GM19397 (cell line): Measurements from ENCODE around the gene BEST4.
A peak's percentile ranks its signal among the peaks of the same experiment; 100 is the strongest.
"Not testable (repeated sequence)": the region's sequence is repeated elsewhere in the genome, so short reads cannot be mapped to it uniquely, and the experiment has no call there.

Experiments used
- ATAC-seq: cut with Tn5 transposase; IDR thresholded peaks from one replicate; pipeline ENCODE4 v1.9.1; 2021; ENCODE audit warnings: mild to moderate bottlenecking, moderate library complexity; ENCODE audit not compliant: unreplicated experiment

Gene BEST4

GRCh38 chr1:44803062-44803311 lies 15.0 kb upstream of the BEST4 start:
- no peak for ATAC-seq

GRCh38 chr1:44802306-44803061 lies 14.5 kb upstream of the BEST4 start:
- ATAC-seq: no peak

DNA sequence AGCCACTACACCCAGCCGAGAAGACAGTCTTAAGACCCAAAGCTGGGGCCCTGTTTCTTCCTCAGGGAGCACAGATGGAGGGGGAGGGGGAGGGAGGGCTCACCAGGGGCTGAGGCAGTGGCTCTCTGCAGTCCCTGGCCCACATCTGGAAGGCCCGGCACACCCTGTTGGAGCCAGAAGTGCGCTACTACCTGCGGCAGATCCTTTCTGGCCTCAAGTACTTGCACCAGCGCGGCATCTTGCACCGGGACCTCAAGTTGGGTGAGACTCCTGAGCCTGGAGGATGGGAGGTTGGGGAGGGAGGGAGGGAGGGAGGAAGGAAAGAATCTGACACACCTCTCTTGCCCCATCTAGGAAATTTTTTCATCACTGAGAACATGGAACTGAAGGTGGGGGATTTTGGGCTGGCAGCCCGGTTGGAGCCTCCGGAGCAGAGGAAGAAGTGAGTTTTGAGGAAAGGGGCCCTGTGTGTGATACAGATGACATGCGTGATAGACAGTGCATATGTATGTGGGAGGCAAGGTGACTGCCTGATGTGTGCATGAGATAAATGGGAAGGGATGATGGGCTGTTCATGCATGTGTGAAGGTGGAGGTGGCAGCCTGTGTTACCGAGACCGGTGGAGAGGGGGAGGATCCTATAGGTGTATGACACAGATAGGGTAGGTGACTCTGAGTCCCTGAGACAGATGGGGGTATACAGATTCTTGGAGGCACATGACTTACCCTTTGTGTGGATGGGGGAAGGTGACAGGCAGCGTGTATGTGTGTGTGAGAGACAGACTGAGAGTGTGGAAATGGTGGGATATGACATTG lies 13.7 kb upstream of the BEST4 start:
- ATAC-seq: no peak

DNA sequence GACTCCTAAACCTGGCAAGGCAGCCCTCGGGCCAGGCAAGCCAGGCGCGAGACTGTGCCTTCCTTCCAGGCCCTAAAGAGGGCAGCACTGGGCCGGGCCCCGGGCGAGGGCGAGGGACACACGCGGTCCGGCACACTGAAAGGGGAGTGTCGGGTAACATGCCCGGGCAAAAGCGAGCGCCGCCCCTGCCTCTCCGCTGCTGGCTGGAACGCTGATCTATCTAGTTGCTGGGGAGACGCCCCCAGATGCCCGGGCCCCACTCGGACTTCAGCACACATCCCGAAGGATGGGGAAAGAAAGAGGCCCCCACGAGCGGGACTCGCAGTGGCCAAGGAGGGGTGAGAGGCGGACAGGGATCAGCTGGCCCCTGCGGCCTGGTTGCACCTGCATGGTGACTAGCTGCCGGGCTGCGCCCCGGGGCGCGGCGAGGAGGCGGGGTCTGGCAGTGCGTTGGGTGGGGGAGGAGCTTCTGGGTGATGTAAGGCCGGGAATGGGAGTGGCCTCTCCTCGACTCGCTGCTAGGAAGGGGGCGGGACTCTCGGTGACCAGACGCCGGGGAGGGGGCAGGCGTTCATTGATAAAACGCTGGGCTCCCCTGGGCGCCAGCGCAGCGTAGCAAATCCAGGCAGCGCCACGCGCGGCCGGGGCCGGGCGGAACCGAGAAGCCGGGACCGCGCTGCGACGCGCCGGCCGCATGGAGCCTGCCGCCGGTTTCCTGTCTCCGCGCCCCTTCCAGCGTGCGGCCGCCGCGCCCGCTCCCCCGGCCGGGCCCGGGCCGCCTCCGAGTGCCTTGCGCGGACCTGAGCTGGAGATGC lies 12.0 kb upstream of the BEST4 start, which contains the start of gene PLK3:
Gene PLK3 (plus strand): TSS at position 608 of the 815 bp plus-strand sequence. CDS start 87 bp downstream, at position 695.
- ATAC-seq: peak; percentile 82

DNA sequence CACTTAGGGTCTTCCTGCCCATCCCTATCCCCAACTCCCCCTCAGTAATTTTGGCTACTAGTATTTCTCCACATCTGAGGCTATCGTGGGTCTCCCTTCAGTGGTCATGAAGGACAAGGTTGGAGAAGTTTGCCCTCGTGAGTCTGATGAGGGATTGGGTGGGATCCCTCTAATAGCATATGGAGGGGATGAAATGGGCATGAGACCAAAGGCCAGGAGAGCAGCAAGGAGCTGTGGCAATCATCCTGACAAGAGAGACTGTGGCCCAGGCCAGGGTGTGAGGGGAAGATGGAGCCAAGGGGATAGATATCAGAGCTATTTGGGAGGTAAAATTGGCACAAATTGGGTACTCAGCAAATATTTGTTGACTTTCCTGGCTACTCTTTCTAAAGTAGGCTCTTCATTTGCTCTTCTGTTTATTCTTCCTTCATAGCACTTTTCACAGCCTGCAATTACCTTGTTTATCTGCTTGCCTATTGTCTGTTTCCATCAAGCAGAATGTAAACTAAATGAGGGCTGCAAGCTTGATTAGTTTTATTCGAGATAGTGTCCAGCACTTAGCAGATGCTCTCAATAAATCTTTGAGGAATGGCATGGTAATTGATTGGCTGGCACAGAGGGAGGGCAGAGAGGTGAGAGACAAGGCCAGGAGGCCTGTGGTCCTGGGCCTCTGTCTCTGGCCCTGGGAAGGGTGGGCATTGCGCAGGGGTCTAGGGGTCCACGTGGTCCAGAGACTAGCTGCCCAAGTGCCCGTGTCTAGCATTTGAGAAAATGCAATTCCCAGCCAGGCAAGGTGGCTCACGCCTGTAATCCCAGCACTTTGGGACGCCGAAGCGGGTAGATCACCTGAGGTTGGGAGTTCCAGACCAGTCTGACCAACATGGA lies 10.8 kb upstream of the BEST4 start:
- ATAC-seq: no peak

DNA sequence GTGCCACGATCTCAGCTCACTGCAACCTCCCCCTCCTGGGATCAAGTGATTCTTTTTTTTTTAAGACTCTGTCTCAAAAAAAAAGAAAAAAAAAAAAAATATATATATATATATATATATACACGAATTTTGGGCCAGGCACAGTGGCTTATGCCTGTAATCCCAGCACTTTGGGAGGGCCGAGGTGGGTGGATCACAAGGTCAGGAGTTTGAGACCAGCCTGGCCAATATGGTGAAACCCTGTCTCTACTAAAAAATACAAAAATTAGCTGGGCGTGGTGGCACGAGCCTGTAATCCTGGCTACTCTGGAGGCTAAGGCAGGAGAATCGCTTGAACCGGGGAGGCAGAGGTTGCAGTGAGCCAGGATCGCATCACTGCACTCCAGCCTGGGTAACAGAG lies 9.9 kb upstream of the BEST4 start:
- ATAC-seq: not testable (repeated sequence)

- ATAC-seq: no peak
These were observed 4.9 kb upstream of the BEST4 start for GRCh38 chr1:44792736-44793502.

GRCh38 chr1:44790968-44791801 lies 3.2 kb upstream of the BEST4 start:
- ATAC-seq: no peak

DNA sequence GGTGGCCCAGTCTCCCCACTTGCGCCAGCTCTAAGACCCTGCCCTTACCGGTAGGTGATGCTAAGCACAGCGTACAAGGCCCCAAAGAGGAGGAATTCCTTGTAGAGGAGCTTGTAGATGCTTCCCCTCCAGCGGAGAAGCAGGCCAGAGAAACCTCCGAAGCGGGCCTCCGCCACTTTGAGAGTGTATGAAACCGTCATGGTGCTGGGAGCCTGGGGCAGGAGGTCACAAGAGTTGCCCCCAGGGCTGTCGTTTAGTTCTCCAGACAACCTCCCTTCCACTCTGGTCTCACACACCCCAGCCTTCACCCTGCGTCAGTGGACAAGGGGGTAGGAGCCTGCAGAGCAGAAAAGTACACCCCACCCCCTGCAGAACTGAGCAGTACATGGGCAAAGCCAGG lies 464 bp downstream of the BEST4 start:
- ATAC-seq: no peak

- ATAC-seq: no peak
These were observed 1.0 kb downstream of the BEST4 start for GRCh38 chr1:44786841-44787426.

DNA sequence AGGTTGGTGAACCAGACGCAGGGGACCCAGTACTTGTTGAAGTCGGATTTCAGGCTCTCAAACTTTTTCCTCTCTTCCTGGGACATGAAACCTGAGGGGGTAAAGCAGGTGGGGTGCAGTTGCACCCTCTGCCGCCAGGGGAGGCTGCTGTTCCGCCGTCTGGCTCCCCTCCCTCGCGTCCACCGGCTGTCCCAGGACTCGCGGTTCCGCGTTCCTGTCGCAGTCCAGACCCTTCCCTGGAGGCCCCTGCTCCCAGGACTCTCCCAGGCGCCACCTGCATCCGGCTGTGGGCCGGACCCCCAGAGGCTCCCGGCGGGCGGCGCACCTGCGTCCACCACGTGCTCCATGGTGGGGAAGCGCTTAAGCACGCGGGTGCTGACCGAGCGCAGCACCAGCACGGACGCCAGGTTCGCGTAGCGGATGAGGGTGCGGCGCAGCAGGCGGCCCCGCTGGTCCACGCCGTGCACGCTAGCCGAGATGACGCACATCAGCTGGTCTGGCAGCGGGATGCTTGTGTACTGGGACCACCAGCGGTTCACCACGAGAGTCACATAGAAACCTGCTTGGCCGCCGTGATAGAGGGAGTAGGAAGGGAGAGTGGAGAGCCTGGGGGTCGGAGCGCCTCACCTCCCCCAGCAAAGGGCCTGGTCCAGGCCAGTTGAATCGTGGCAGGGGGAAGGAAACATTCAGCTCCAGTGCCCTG lies 1.7 kb downstream of the BEST4 start:
- ATAC-seq: no peak

- no peak for ATAC-seq
These were observed 2.4 kb downstream of the BEST4 start for GRCh38 chr1:44785501-44786137.

- ATAC-seq: no peak
These were observed 3.0 kb downstream of the BEST4 start for GRCh38 chr1:44785029-44785380.

DNA sequence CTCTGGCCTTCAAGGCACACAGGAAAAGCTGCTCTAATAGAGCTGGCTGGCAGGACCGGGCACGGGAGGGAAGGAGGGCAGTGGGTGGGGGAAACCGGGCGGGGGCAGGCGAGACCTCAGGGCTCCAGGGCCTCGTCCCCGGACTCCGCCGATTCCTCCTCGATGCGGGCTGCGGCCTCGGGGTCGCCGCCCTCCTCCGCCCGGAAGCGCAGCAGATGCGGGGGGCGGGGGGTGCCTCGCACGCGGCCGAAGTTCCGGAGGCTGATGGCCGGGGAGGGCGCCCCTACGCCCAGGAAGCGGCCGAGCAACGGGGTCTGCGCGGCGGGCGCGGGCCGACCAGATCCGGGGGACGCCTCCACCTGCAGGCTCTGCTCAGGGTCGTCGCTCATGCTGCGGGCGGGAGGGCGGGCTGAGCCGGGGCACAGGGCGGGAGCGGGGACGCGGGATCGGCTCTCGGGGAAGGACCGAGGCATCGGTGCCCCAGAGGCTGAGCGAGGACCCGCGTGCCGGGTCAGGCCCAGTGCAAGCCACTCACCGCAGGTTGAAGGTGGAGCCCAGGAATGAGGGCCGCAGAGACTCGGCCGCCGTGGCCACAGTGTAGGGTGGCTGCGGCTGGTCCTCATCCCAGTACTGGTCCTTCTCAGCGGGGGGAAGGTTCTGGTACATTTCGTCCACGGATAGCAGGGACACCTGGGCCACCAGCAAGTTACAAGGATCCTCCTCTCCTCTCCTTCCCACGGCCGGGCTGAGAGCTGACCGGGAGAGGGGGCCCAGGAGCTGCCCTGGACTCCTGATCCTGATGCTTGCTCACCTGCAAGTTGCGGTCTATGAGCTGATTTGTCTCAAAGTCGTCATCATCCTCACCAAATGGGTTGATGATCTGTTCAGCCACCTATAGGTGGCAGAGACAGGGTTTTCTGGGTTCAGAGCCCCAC lies 3.6 kb downstream of the BEST4 start:
- no peak for ATAC-seq

DNA sequence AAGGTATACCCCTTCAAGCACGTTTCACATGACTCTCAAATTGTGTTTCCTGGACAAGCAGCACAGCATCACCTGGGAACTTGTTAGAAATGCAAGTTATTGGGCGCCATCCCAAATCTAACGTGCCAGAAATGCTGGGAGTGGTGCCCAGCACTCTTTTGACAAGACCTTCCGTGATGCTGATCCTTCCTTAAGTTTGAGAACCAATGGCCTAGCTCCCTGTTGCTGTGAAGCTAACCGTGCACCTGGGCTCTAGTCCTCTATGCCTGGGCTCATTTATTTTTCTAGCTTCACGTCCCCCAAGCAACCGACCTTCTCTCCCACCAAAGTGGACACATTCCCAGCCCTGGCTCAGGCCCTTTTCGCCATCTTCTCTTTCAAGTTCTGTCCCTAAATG lies 4.3 kb downstream of the BEST4 start:
- ATAC-seq: no peak

DNA sequence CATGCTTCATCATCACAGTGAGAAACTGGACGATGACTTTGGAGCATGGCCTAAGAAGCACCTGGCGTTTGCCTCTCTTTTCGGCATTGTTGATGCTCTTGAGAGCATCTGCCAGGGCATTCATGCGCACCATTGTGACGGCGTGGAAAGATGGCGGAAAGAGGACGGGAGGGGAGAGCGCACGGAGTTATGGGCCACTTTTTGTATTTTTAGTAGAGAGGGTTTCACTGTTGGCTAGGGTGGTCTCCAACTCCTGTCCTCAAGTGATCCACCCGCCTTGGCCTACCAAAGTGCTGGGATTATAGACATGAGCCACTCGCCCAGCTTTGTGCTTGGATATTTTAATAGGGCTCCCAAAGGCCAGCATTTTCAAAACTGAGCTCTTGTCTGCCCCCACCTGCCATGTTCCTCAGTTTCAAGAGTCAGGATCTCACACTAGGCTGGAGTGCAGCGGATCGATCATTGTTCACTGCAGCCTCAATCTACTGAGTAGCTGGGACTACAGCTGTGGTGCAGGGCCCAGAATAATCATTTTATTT lies 7.3 kb downstream of the BEST4 start:
- ATAC-seq: no peak
